HT1080 (cell line): ENCODE results near the gene PIGA. TPM values are rescaled to one million over a fixed set of nuclear protein-coding genes. Genes with fewer than 3 reads are reported as not detected.

Experiments used
- total RNA-seq: library from RNA; depleted of rRNA; stranded (reverse); fragments of >200 nt; shearing (Covaris generic); gene quantifications from 2 replicates; pipeline ENCODE4 v1.2.3, GENCODE V29; 2014; rRNA removed

Gene PIGA
- total RNA-seq, 1 experiment from 2014 or later: 7.2 TPM

Other genes starting within 250 kb of the PIGA start
- gene ASB9, start 65.4 kb downstream of the PIGA start, total RNA-seq: 12.2 and 18.1 TPM in 2 replicates
- not detected in 2 replicates for gene ASB11, start 19.9 kb downstream of the PIGA start, total RNA-seq
- gene VEGFD, start 48.9 kb upstream of the PIGA start, total RNA-seq: 0.37 TPM in 1 of 2 replicates, not detected in the other
- gene PIR, start 157.8 kb upstream of the PIGA start, total RNA-seq: 15.6 and 19.3 TPM in 2 replicates
- gene BMX, start 165.3 kb upstream of the PIGA start, total RNA-seq: 0.34 TPM in 1 of 2 replicates, not detected in the other